ENCODE results near the gene RASGRP4.

RASGRP4 gene

DNA sequence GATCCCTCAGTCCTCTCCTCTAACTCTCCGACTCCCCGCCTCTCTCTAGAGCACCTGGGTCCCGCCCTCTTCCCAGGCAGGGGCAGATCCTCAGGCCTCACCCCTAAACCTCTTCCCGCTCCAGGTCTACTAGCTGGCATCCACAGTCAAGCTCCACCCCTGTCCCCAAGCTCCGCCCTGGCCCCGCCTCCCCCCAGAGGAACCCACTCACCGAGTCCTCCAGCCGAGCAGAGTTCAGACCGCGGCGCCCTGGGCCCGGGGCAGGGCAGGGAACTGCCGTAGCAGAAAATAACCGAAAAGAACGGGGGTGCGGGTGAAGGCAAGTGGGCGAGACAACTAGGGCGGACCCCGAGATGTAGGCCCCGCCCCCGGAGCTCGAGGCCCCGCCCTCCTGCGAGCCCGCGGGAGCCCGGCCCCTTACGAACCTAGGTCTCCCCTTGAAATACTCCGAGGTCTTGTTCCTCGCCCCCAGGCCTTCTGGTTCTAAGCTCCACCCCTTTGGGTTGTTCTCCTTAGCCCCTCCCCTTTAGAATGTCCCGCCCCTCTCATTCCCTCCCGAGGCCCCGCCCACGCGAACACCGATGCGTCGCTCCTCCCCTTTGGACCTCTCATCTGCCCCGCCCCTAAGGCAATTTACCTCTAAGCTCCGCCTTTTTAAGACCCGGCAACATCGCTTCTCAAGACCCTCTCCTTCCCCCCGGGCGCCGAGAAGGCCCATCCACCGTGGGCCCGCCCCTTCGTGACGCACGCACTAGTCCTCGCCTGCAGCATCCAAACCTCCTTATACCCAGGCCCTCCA, 38.3 kb downstream of the RASGRP4 start, which contains the start of gene GGN:
Gene GGN (minus strand): TSS at position 485 of the 799 bp plus-strand sequence. CDS start 773 bp downstream, outside the sequence.
- TF ChIP-seq ESRRG (CRISPR knock-in tag; IDR thresholded peaks at IDR 0.05): no peak
- TF ChIP-seq, protein P1, sequence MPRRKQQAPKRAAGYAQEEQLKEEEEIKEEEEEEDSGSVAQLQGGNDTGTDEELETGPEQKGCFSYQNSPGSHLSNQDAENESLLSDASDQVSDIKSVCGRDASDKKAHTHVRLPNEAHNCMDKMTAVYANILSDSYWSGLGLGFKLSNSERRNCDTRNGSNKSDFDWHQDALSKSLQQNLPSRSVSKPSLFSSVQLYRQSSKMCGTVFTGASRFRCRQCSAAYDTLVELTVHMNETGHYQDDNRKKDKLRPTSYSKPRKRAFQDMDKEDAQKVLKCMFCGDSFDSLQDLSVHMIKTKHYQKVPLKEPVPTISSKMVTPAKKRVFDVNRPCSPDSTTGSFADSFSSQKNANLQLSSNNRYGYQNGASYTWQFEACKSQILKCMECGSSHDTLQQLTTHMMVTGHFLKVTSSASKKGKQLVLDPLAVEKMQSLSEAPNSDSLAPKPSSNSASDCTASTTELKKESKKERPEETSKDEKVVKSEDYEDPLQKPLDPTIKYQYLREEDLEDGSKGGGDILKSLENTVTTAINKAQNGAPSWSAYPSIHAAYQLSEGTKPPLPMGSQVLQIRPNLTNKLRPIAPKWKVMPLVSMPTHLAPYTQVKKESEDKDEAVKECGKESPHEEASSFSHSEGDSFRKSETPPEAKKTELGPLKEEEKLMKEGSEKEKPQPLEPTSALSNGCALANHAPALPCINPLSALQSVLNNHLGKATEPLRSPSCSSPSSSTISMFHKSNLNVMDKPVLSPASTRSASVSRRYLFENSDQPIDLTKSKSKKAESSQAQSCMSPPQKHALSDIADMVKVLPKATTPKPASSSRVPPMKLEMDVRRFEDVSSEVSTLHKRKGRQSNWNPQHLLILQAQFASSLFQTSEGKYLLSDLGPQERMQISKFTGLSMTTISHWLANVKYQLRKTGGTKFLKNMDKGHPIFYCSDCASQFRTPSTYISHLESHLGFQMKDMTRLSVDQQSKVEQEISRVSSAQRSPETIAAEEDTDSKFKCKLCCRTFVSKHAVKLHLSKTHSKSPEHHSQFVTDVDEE (CRISPR knock-in tag; IDR thresholded peaks at IDR 0.05): no peak
- TF ChIP-seq, protein P2, sequence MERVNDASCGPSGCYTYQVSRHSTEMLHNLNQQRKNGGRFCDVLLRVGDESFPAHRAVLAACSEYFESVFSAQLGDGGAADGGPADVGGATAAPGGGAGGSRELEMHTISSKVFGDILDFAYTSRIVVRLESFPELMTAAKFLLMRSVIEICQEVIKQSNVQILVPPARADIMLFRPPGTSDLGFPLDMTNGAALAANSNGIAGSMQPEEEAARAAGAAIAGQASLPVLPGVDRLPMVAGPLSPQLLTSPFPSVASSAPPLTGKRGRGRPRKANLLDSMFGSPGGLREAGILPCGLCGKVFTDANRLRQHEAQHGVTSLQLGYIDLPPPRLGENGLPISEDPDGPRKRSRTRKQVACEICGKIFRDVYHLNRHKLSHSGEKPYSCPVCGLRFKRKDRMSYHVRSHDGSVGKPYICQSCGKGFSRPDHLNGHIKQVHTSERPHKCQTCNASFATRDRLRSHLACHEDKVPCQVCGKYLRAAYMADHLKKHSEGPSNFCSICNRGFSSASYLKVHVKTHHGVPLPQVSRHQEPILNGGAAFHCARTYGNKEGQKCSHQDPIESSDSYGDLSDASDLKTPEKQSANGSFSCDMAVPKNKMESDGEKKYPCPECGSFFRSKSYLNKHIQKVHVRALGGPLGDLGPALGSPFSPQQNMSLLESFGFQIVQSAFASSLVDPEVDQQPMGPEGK (CRISPR knock-in tag; IDR thresholded peaks at IDR 0.05; ENCODE audit: borderline replicate concordance): no peak
- TF ChIP-seq ZNF70 (CRISPR knock-in tag; IDR thresholded peaks at IDR 0.05): no peak
- TF ChIP-seq TOX (CRISPR knock-in tag; IDR thresholded peaks at IDR 0.05; ENCODE audit: borderline replicate concordance): no peak
- no peak for TF ChIP-seq TCF4 (CRISPR knock-in tag; IDR thresholded peaks at IDR 0.05; ENCODE audit: borderline replicate concordance)
- TF ChIP-seq ZNF565 (CRISPR knock-in tag; conservative IDR thresholded peaks at IDR 0.05; ENCODE audit: low read depth): no peak
- no peak for TF ChIP-seq CSRNP3 (CRISPR knock-in tag; IDR thresholded peaks at IDR 0.05)
- TF ChIP-seq, protein P3, sequence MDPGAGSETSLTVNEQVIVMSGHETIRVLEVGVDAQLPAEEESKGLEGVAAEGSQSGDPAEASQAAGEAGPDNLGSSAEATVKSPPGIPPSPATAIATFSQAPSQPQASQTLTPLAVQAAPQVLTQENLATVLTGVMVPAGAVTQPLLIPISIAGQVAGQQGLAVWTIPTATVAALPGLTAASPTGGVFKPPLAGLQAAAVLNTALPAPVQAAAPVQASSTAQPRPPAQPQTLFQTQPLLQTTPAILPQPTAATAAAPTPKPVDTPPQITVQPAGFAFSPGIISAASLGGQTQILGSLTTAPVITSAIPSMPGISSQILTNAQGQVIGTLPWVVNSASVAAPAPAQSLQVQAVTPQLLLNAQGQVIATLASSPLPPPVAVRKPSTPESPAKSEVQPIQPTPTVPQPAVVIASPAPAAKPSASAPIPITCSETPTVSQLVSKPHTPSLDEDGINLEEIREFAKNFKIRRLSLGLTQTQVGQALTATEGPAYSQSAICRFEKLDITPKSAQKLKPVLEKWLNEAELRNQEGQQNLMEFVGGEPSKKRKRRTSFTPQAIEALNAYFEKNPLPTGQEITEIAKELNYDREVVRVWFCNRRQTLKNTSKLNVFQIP (CRISPR knock-in tag; IDR thresholded peaks at IDR 0.05; ENCODE audit: borderline replicate concordance, low read depth): no peak
- TF ChIP-seq CSDC2 (CRISPR knock-in tag; IDR thresholded peaks at IDR 0.05): no peak
- no peak for TF ChIP-seq GLIS3 (CRISPR knock-in tag; IDR thresholded peaks at IDR 0.05)
- no peak for TF ChIP-seq BACH2 (CRISPR knock-in tag; IDR thresholded peaks at IDR 0.05; ENCODE audit: borderline replicate concordance)
- no peak for TF ChIP-seq ZFP3 (CRISPR knock-in tag; IDR thresholded peaks at IDR 0.05)
- no peak for TF ChIP-seq ZNF8 (CRISPR knock-in tag; IDR thresholded peaks at IDR 0.05)
- TF ChIP-seq PPARA (CRISPR knock-in tag; IDR thresholded peaks at IDR 0.05; ENCODE audit: borderline replicate concordance): no peak
- no peak for TF ChIP-seq RARB (CRISPR knock-in tag; IDR thresholded peaks at IDR 0.05)
- ATAC-seq: peak; percentile 79

GRCh38 chr19:38386971-38387549, 39.0 kb downstream of the RASGRP4 start:
- ATAC-seq: peak; percentile 0; the same call in 1 of the 3 replicates
- TF ChIP-seq PPARA (CRISPR knock-in tag; IDR thresholded peaks at IDR 0.05; ENCODE audit: borderline replicate concordance) (no peak), CSDC2 (CRISPR knock-in tag; IDR thresholded peaks at IDR 0.05) (no peak), ZNF565 (CRISPR knock-in tag; conservative IDR thresholded peaks at IDR 0.05; ENCODE audit: low read depth) (no peak), OSR1 (CRISPR knock-in tag; IDR thresholded peaks at IDR 0.05) (no peak), RARB (CRISPR knock-in tag; IDR thresholded peaks at IDR 0.05) (no peak), CREB5 (CRISPR knock-in tag; IDR thresholded peaks at IDR 0.05; ENCODE audit: low read depth) (no peak), ZC3H10 (CRISPR knock-in tag; IDR thresholded peaks at IDR 0.05) (no peak), ZFP30 (CRISPR knock-in tag; IDR thresholded peaks at IDR 0.05) (no peak), CSRNP3 (CRISPR knock-in tag; IDR thresholded peaks at IDR 0.05) (no peak), ZFP3 (CRISPR knock-in tag; IDR thresholded peaks at IDR 0.05) (no peak), GLIS3 (CRISPR knock-in tag; IDR thresholded peaks at IDR 0.05) (no peak), ISL1 (CRISPR knock-in tag; IDR thresholded peaks at IDR 0.05) (no peak), ZNF8 (CRISPR knock-in tag; IDR thresholded peaks at IDR 0.05) (no peak), TCF4 (CRISPR knock-in tag; IDR thresholded peaks at IDR 0.05; ENCODE audit: borderline replicate concordance) (no peak)
- TF ChIP-seq, protein P3 (CRISPR knock-in tag; IDR thresholded peaks at IDR 0.05; ENCODE audit: borderline replicate concordance, low read depth): no peak
- TF ChIP-seq, protein P2 (CRISPR knock-in tag; IDR thresholded peaks at IDR 0.05; ENCODE audit: borderline replicate concordance): no peak
